GM18526 (cell line): Measurements from ENCODE around the gene BMP7.

Experiments used
- POLR2A ChIP-seq: IDR thresholded peaks from 3 replicates; pipeline ENCODE4 v1.6.1; 2011; ENCODE audit not compliant: insufficient read length; ENCODE audit errors: extremely low read depth

Gene BMP7

GRCh38 chr20:57177636-57178280, 88.7 kb downstream of the BMP7 start:
- TF ChIP-seq POLR2A, result no peak

GRCh38 chr20:57176842-57177241, 89.6 kb downstream of the BMP7 start:
- TF ChIP-seq POLR2A, result no peak

- no peak for TF ChIP-seq POLR2A
These were observed 90.9 kb downstream of the BMP7 start for GRCh38 chr20:57175397-57176010.

- TF ChIP-seq POLR2A, result no peak
These were observed 91.7 kb downstream of the BMP7 start for GRCh38 chr20:57174737-57175136.

- no peak for TF ChIP-seq POLR2A
These were observed 92.5 kb downstream of the BMP7 start for GRCh38 chr20:57173986-57174385.

- no peak for TF ChIP-seq POLR2A
These were observed 93.4 kb downstream of the BMP7 start for GRCh38 chr20:57173041-57173440.

- TF ChIP-seq POLR2A, result no peak
These were observed 96.1 kb downstream of the BMP7 start for GRCh38 chr20:57170343-57170742.

GRCh38 chr20:57169162-57169561, 97.3 kb downstream of the BMP7 start:
- TF ChIP-seq POLR2A, result no peak

GRCh38 chr20:57167971-57168701, 98.3 kb downstream of the BMP7 start:
- TF ChIP-seq POLR2A, result no peak

GRCh38 chr20:57167292-57167655, 99.2 kb downstream of the BMP7 start:
- no peak for TF ChIP-seq POLR2A

GRCh38 chr20:57166568-57167291, 99.7 kb downstream of the BMP7 start:
- no peak for TF ChIP-seq POLR2A

- TF ChIP-seq POLR2A, result no peak
These were observed 100.9 kb downstream of the BMP7 start for GRCh38 chr20:57165427-57166004.

GRCh38 chr20:57164872-57165271, 101.6 kb downstream of the BMP7 start:
- no peak for TF ChIP-seq POLR2A

- no peak for TF ChIP-seq POLR2A
These were observed 103.4 kb downstream of the BMP7 start for GRCh38 chr20:57163041-57163440.

GRCh38 chr20:57162362-57162652, 104.1 kb downstream of the BMP7 start:
- TF ChIP-seq POLR2A, result no peak

- no peak for TF ChIP-seq POLR2A
These were observed 104.7 kb downstream of the BMP7 start for GRCh38 chr20:57161478-57162361.
